Measurements from ENCODE around the gene MTCH2.

GRCh38 chr11:47667555-47667954, 25.2 kb upstream of the MTCH2 start:
- TF ChIP-seq CTCF (IDR thresholded peaks at IDR 0.05; ENCODE audit: low read length), result no peak
- TF ChIP-seq EZH2 (IDR thresholded peaks at IDR 0.05; ENCODE audit: borderline replicate concordance, low read length), result no peak
